ENCODE data around the gene CTSA.

The CTSA gene

GRCh38 chr20:45886590-45887345, 4.4 kb upstream of the CTSA start:
- Histone ChIP-seq H3K36me3 (ENCODE audit: control insufficient read depth in 2 of 2, insufficient read depth in 2 of 2, low read length in 2 of 2) (peaks cover 15 to 29% of the 10 kb centered on the region in 2 donors), H3K4me1 (ENCODE audit: control insufficient read depth, insufficient read depth, low read length) (peaks cover 21% of the 10 kb centered on the region), H3K9ac (ENCODE audit: low read length in 2 of 2) (no peak overlapping the region), H3K27ac (ENCODE audit: low read length) (no peak overlapping the region), H3K4me3 (ENCODE audit: low read length in 2 of 2) (no peak overlapping the region), H3K9me3 (ENCODE audit: control insufficient read depth in 2 of 2, low read length in 2 of 2) (no peaks in the 10 kb centered on the region), H3K27me3 (ENCODE audit: control insufficient read depth in 1 of 2, insufficient read depth in 2 of 2, low read length in 2 of 2) (no peaks in the 10 kb centered on the region)

- no peak within 1 kb of the TSS for H3K4me3 ChIP-seq (ENCODE audit: low read length in 2 of 2)
- no peak within 1 kb of the TSS for H3K9ac ChIP-seq (ENCODE audit: low read length in 2 of 2)
- H3K36me3 ChIP-seq (ENCODE audit: control insufficient read depth in 2 of 2, insufficient read depth in 2 of 2, low read length in 2 of 2), result peaks cover 15 to 29% of the 10 kb centered on the region in 2 donors
- no peaks in the 10 kb centered on the region for H3K27me3 ChIP-seq (ENCODE audit: control insufficient read depth in 1 of 2, insufficient read depth in 2 of 2, low read length in 2 of 2)
- H3K27ac ChIP-seq (ENCODE audit: low read length), result no peak within 1 kb of the TSS
- H3K9me3 ChIP-seq (ENCODE audit: control insufficient read depth in 2 of 2, low read length in 2 of 2), result no peaks in the 10 kb centered on the region
- peaks cover 27% of the 10 kb centered on the region for H3K4me1 ChIP-seq (ENCODE audit: control insufficient read depth, insufficient read depth, low read length)
Measured at GRCh38 chr20:45887346-45887715, 3.8 kb upstream of the CTSA start, which contains the start of gene SPATA25. Gene SPATA25, minus strand, starts transcription at chr20:45887622. Its CDS starts 32 bp downstream, at chr20:45887590.

GRCh38 chr20:45888681-45889080, 2.5 kb upstream of the CTSA start:
- H3K9ac ChIP-seq (ENCODE audit: low read length in 2 of 2), result peak overlapping the region in 1 of 2 donors; percentile 15

GRCh38 chr20:45890077-45890984, 804 bp upstream of the CTSA start:
- no peaks in the 10 kb centered on the region for H3K9me3 ChIP-seq (ENCODE audit: control insufficient read depth in 2 of 2, low read length in 2 of 2)
- peaks cover 26% of the 10 kb centered on the region for H3K4me1 ChIP-seq (ENCODE audit: control insufficient read depth, insufficient read depth, low read length)
- peak overlapping the region; percentile 80 for H3K27ac ChIP-seq (ENCODE audit: low read length)
- H3K27me3 ChIP-seq (ENCODE audit: control insufficient read depth in 1 of 2, insufficient read depth in 2 of 2, low read length in 2 of 2), result no peaks in the 10 kb centered on the region
- H3K36me3 ChIP-seq (ENCODE audit: control insufficient read depth in 2 of 2, insufficient read depth in 2 of 2, low read length in 2 of 2), result peaks cover 22 to 24% of the 10 kb centered on the region in 2 donors
- peak overlapping the region; percentile 82 to 92 for H3K9ac ChIP-seq (ENCODE audit: low read length in 2 of 2)
- H3K4me3 ChIP-seq (ENCODE audit: low read length in 2 of 2), result peak overlapping the region; percentile 67 to 88

More at GRCh38 chr20:45888681-45889080, 2.5 kb upstream of the CTSA start:
- Histone ChIP-seq H3K27ac (ENCODE audit: low read length) (no peak overlapping the region), H3K4me3 (ENCODE audit: low read length in 2 of 2) (no peak overlapping the region), H3K4me1 (ENCODE audit: control insufficient read depth, insufficient read depth, low read length) (peaks cover 26% of the 10 kb centered on the region), H3K9me3 (ENCODE audit: control insufficient read depth in 2 of 2, low read length in 2 of 2) (no peaks in the 10 kb centered on the region), H3K36me3 (ENCODE audit: control insufficient read depth in 2 of 2, insufficient read depth in 2 of 2, low read length in 2 of 2) (peaks cover 11 to 19% of the 10 kb centered on the region in 2 donors), H3K27me3 (ENCODE audit: control insufficient read depth in 1 of 2, insufficient read depth in 2 of 2, low read length in 2 of 2) (no peaks in the 10 kb centered on the region)

- Histone ChIP-seq H3K27ac (ENCODE audit: low read length) (no peak overlapping the region), H3K9ac (ENCODE audit: low read length in 2 of 2) (peak overlapping the region; percentile 82 to 92), H3K27me3 (ENCODE audit: control insufficient read depth in 1 of 2, insufficient read depth in 2 of 2, low read length in 2 of 2) (no peaks in the 10 kb centered on the region), H3K4me1 (ENCODE audit: control insufficient read depth, insufficient read depth, low read length) (peaks cover 26% of the 10 kb centered on the region), H3K36me3 (ENCODE audit: control insufficient read depth in 2 of 2, insufficient read depth in 2 of 2, low read length in 2 of 2) (peaks cover 22 to 26% of the 10 kb centered on the region in 2 donors), H3K9me3 (ENCODE audit: control insufficient read depth in 2 of 2, low read length in 2 of 2) (no peaks in the 10 kb centered on the region), H3K4me3 (ENCODE audit: low read length in 2 of 2) (peak overlapping the region; percentile 67 to 88)
Measured at GRCh38 chr20:45892049-45892825, 1.1 kb downstream of the CTSA start.

- H3K27me3 ChIP-seq (ENCODE audit: control insufficient read depth in 1 of 2, insufficient read depth in 2 of 2, low read length in 2 of 2), result no peaks in the 10 kb centered on the region
- no peak overlapping the region for H3K9ac ChIP-seq (ENCODE audit: low read length in 2 of 2)
- no peak overlapping the region for H3K4me3 ChIP-seq (ENCODE audit: low read length in 2 of 2)
- H3K4me1 ChIP-seq (ENCODE audit: control insufficient read depth, insufficient read depth, low read length), result peaks cover 26% of the 10 kb centered on the region
- H3K27ac ChIP-seq (ENCODE audit: low read length), result no peak overlapping the region
- H3K9me3 ChIP-seq (ENCODE audit: control insufficient read depth in 2 of 2, low read length in 2 of 2), result no peaks in the 10 kb centered on the region
- peaks cover 22 to 26% of the 10 kb centered on the region in 2 donors for H3K36me3 ChIP-seq (ENCODE audit: control insufficient read depth in 2 of 2, insufficient read depth in 2 of 2, low read length in 2 of 2)
Measured at GRCh38 chr20:45892828-45893500, 1.8 kb downstream of the CTSA start.

GRCh38 chr20:45893831-45894230, 2.7 kb downstream of the CTSA start:
- Histone ChIP-seq H3K27me3 (ENCODE audit: control insufficient read depth in 1 of 2, insufficient read depth in 2 of 2, low read length in 2 of 2) (no peaks in the 10 kb centered on the region), H3K36me3 (ENCODE audit: control insufficient read depth in 2 of 2, insufficient read depth in 2 of 2, low read length in 2 of 2) (peaks cover 27 to 30% of the 10 kb centered on the region in 2 donors), H3K9me3 (ENCODE audit: control insufficient read depth in 2 of 2, low read length in 2 of 2) (no peaks in the 10 kb centered on the region), H3K9ac (ENCODE audit: low read length in 2 of 2) (no peak overlapping the region), H3K4me3 (ENCODE audit: low read length in 2 of 2) (no peak overlapping the region), H3K27ac (ENCODE audit: low read length) (no peak overlapping the region), H3K4me1 (ENCODE audit: control insufficient read depth, insufficient read depth, low read length) (peaks cover 23% of the 10 kb centered on the region)

- no peaks in the 10 kb centered on the region for H3K27me3 ChIP-seq (ENCODE audit: control insufficient read depth in 1 of 2, insufficient read depth in 2 of 2, low read length in 2 of 2)
- H3K4me1 ChIP-seq (ENCODE audit: control insufficient read depth, insufficient read depth, low read length), result peaks cover 22% of the 10 kb centered on the region
- H3K27ac ChIP-seq (ENCODE audit: low read length), result no peak overlapping the region
- H3K36me3 ChIP-seq (ENCODE audit: control insufficient read depth in 2 of 2, insufficient read depth in 2 of 2, low read length in 2 of 2), result peaks cover 28 to 33% of the 10 kb centered on the region in 2 donors
- no peak overlapping the region for H3K4me3 ChIP-seq (ENCODE audit: low read length in 2 of 2)
- H3K9me3 ChIP-seq (ENCODE audit: control insufficient read depth in 2 of 2, low read length in 2 of 2), result no peaks in the 10 kb centered on the region
- H3K9ac ChIP-seq (ENCODE audit: low read length in 2 of 2), result no peak overlapping the region
Measured at GRCh38 chr20:45894797-45895196, 3.7 kb downstream of the CTSA start.

GRCh38 chr20:45896641-45897161, 5.6 kb downstream of the CTSA start:
- H3K9me3 ChIP-seq (ENCODE audit: control insufficient read depth in 2 of 2, low read length in 2 of 2), result no peaks in the 10 kb centered on the region
- no peaks in the 10 kb centered on the region for H3K27me3 ChIP-seq (ENCODE audit: control insufficient read depth in 1 of 2, insufficient read depth in 2 of 2, low read length in 2 of 2)
- peaks cover 28 to 33% of the 10 kb centered on the region in 2 donors for H3K36me3 ChIP-seq (ENCODE audit: control insufficient read depth in 2 of 2, insufficient read depth in 2 of 2, low read length in 2 of 2)
- no peak overlapping the region for H3K9ac ChIP-seq (ENCODE audit: low read length in 2 of 2)
- H3K27ac ChIP-seq (ENCODE audit: low read length), result no peak overlapping the region
- H3K4me1 ChIP-seq (ENCODE audit: control insufficient read depth, insufficient read depth, low read length), result peaks cover 10% of the 10 kb centered on the region
- H3K4me3 ChIP-seq (ENCODE audit: low read length in 2 of 2), result no peak overlapping the region

Measured in stomach smooth muscle (tissue), 2 donors.